H9 (cell line): ENCODE data around the gene RCAN3. TPM values are rescaled to one million over a fixed set of nuclear protein-coding genes. Genes with fewer than 3 reads are reported as not detected.

ENCODE experiments used
- DNase-seq: peaks from one replicate; pipeline ENCODE4 v3.0.0-alpha.2; 2017
- H2AFZ ChIP-seq: one replicate; pipeline ENCODE4 v1.6.1; 2013; ENCODE audit warnings: mild to moderate bottlenecking, low read length, control low read depth, moderate library complexity
- H2AK5ac ChIP-seq: 2 replicates; pipeline ENCODE4 v1.6.1; 2013; ENCODE audit warnings: low read length, control low read depth, mixed read lengths; ENCODE audit not compliant: insufficient read length
- H2BK120ac ChIP-seq: one replicate; pipeline ENCODE4 v1.6.1; 2013; ENCODE audit warnings: low read depth, mild to moderate bottlenecking, low read length, control low read depth, inconsistent platforms; ENCODE audit not compliant: poor library complexity, severe bottlenecking
- H2BK12ac ChIP-seq: 2 replicates; pipeline ENCODE4 v1.6.1; 2013; ENCODE audit warnings: low read length, control low read depth, mixed read lengths, low read depth; ENCODE audit not compliant: insufficient read length
- H2BK15ac ChIP-seq: 2 replicates; pipeline ENCODE4 v1.6.1; 2013; ENCODE audit warnings: low read depth, low read length, control low read depth
- H2BK20ac ChIP-seq: one replicate; pipeline ENCODE4 v1.6.1; 2013; ENCODE audit warnings: low read depth, mild to moderate bottlenecking, low read length, control low read depth, inconsistent platforms; ENCODE audit not compliant: poor library complexity, severe bottlenecking
- H2BK5ac ChIP-seq: 2 replicates; pipeline ENCODE4 v1.6.1; 2013; ENCODE audit warnings: low read length, control low read depth, mixed read lengths; ENCODE audit not compliant: insufficient read length
- H3K14ac ChIP-seq: 2 replicates; pipeline ENCODE4 v1.6.1; 2013; ENCODE audit warnings: low read length, control low read depth; ENCODE audit not compliant: insufficient read depth
- H3K18ac ChIP-seq: 2 replicates; pipeline ENCODE4 v1.6.1; 2013; ENCODE audit warnings: low read depth, mild to moderate bottlenecking, mixed read lengths, low read length, control low read depth; ENCODE audit not compliant: insufficient read length
- H3K23ac ChIP-seq: 2 replicates; pipeline ENCODE4 v1.6.1; 2013; ENCODE audit warnings: low read length, control low read depth, mixed read lengths, low read depth; ENCODE audit not compliant: insufficient read length
- H3K23me2 ChIP-seq: 2 replicates; pipeline ENCODE4 v1.6.1; 2013; ENCODE audit warnings: low read depth, mild to moderate bottlenecking, mixed read lengths, low read length, control low read depth; ENCODE audit not compliant: insufficient read length, poor library complexity, severe bottlenecking
- H3K27ac ChIP-seq: 2 replicates; pipeline ENCODE4 v1.5.1; 2013; ENCODE audit warnings: low read length, control low read depth, mixed read lengths, low read depth; ENCODE audit not compliant: insufficient read length
- H3K27me3 ChIP-seq: 2 replicates; pipeline ENCODE4 v1.6.1; 2013; ENCODE audit warnings: low read length, control low read depth, inconsistent platforms; ENCODE audit not compliant: insufficient read depth
- H3K4ac ChIP-seq: 2 replicates; pipeline ENCODE4 v1.6.1; 2013; ENCODE audit warnings: low read depth, mild to moderate bottlenecking, control low read depth, inconsistent platforms, low read length, moderate library complexity
- H3K4me1 ChIP-seq: 2 replicates; pipeline ENCODE4 v1.6.1; 2013; ENCODE audit warnings: low read length, control low read depth, inconsistent platforms; ENCODE audit not compliant: insufficient read depth
- H3K4me2 ChIP-seq: 2 replicates; pipeline ENCODE4 v1.6.1; 2013; ENCODE audit warnings: low read length, control low read depth, mixed read lengths; ENCODE audit not compliant: insufficient read length, insufficient read depth
- H3K56ac ChIP-seq: 2 replicates; pipeline ENCODE4 v1.6.1; 2013; ENCODE audit warnings: low read depth, mild to moderate bottlenecking, mixed read lengths, low read length, control low read depth; ENCODE audit not compliant: insufficient read length
- H3K79me1 ChIP-seq: 2 replicates; pipeline ENCODE4 v1.6.1; 2013; ENCODE audit warnings: low read depth, mild to moderate bottlenecking, moderate library complexity, low read length, control low read depth, inconsistent platforms; ENCODE audit not compliant: insufficient read depth, poor library complexity, severe bottlenecking
- H3K79me2 ChIP-seq: 2 replicates; pipeline ENCODE4 v1.6.1; 2013; ENCODE audit warnings: low read length, control low read depth, inconsistent platforms; ENCODE audit not compliant: insufficient read depth
- H3K9ac ChIP-seq: 2 replicates; pipeline ENCODE4 v1.6.1; 2013; ENCODE audit warnings: low read length, control low read depth, mixed read lengths; ENCODE audit not compliant: insufficient read length; ENCODE audit errors: extremely low read depth
- H3K9me3 ChIP-seq: one replicate; pipeline ENCODE4 v1.6.1; 2013; ENCODE audit warnings: low read depth, low read length, inconsistent platforms; ENCODE audit not compliant: control insufficient read depth
- H3T11ph ChIP-seq: one replicate; pipeline ENCODE4 v1.6.1; 2013; ENCODE audit warnings: mild to moderate bottlenecking, low read length, control low read depth, inconsistent platforms
- H4K20me1 ChIP-seq: one replicate; pipeline ENCODE4 v1.6.1; 2013; ENCODE audit not compliant: control insufficient read depth, insufficient read length, insufficient read depth
- H4K5ac ChIP-seq: 2 replicates; pipeline ENCODE4 v1.6.1; 2013; ENCODE audit warnings: low read depth, mild to moderate bottlenecking, mixed read lengths, low read length, control low read depth; ENCODE audit not compliant: insufficient read length
- H4K8ac ChIP-seq: replicated peaks from 2 replicates; pipeline ENCODE4 v1.6.1; 2013; ENCODE audit warnings: low read length, control low read depth, mixed read lengths, low read depth; ENCODE audit not compliant: insufficient read length
- H4K91ac ChIP-seq: 2 replicates; pipeline ENCODE4 v1.6.1; 2013; ENCODE audit warnings: low read depth, mild to moderate bottlenecking, moderate library complexity, mixed read lengths, low read length, control low read depth; ENCODE audit not compliant: insufficient read length
- H3K27ac Mint-ChIP-seq, 3 experiments: 2 replicates in 2 of 3; 3 replicates in 1 of 3; pipeline ENCODE4 v1.8.0; 2020 to 2021; ENCODE audit warnings: mixed read lengths in 3 of 3, mild to moderate bottlenecking in 1 of 3, moderate library complexity in 1 of 3
- H3K27me3 Mint-ChIP-seq: 2 replicates; pipeline ENCODE4 v1.8.0; 2021; ENCODE audit warnings: low read depth, mild to moderate bottlenecking, moderate library complexity, mixed read lengths
- H3K36me3 Mint-ChIP-seq, 3 experiments: 2 replicates in 2 of 3; 3 replicates in 1 of 3; pipeline ENCODE4 v1.8.0; 2020 to 2021; ENCODE audit warnings: low read depth in 3 of 3, mixed read lengths in 3 of 3; ENCODE audit not compliant: insufficient read depth in 1 of 3
- H3K4me1 Mint-ChIP-seq, 2 experiments: 2 replicates each; pipeline ENCODE4 v1.8.0; 2020; ENCODE audit warnings: mixed read lengths in 2 of 2
- H3K4me3 Mint-ChIP-seq, 2 experiments: 2 replicates in 1 of 2; 3 replicates in 1 of 2; pipeline ENCODE4 v1.8.0; 2020 to 2021; ENCODE audit warnings: mild to moderate bottlenecking in 2 of 2, mixed read lengths in 2 of 2, moderate library complexity in 1 of 2
- H3K9me3 Mint-ChIP-seq, 2 experiments: 2 replicates in 1 of 2; 3 replicates in 1 of 2; pipeline ENCODE4 v1.8.0; 2020; ENCODE audit warnings: mild to moderate bottlenecking in 2 of 2, mixed read lengths in 2 of 2, moderate library complexity in 1 of 2
- CTCF ChIP-seq: fragments of 200-600 bp; sonication (generic); conservative IDR thresholded peaks from 3 replicates; pipeline ENCODE4 v1.8.0; 2021; ENCODE audit warnings: antibody characterized with exemption, mild to moderate bottlenecking
- WGBS: extraction: QIAGEN DNeasy Blood & Tissue Kit; methylation state at CpG from one replicate; pipeline ENCODE4 v1.1.7; 2013; ENCODE audit warnings: missing lambda C conversion rate, low lambda C conversion rate, mixed read lengths; ENCODE audit not compliant: insufficient read length; ENCODE audit errors: extremely low coverage; 5-methylcytosine and 5-hydroxymethylcytosine counted together
- total RNA-seq: library from RNA; stranded (reverse); gene quantifications from 2 replicates; pipeline ENCODE4 v1.2.1, GENCODE V29; 2021

The RCAN3 gene
- total RNA-seq, 1 experiment from 2014 or later: 13.0 TPM

GRCh38 chr1:24513706-24514105, 11.1 kb downstream of the RCAN3 start:
- TF ChIP-seq CTCF: no peak
- H2BK5ac ChIP-seq: no peak overlapping the region
- H2AFZ ChIP-seq: no peak overlapping the region
- H3K4me2 ChIP-seq: no peak overlapping the region
- no peaks in the 10 kb centered on the region for H3K9me3 Mint-ChIP-seq
- H4K91ac ChIP-seq: no peak overlapping the region
- no peak overlapping the region for H3K27ac ChIP-seq
- H3K9me3 ChIP-seq: no peaks in the 10 kb centered on the region
- H3T11ph ChIP-seq: no peak overlapping the region
- H2AK5ac ChIP-seq: no peak overlapping the region
- H4K8ac ChIP-seq: no peak overlapping the region
- peaks cover 12 to 23% of the 10 kb centered on the region in 2 experiments for H3K4me1 Mint-ChIP-seq
- no peak overlapping the region for H3K27ac Mint-ChIP-seq
- H4K20me1 ChIP-seq: no peaks in the 10 kb centered on the region
- H2BK15ac ChIP-seq: no peak overlapping the region
- no peak overlapping the region for H3K9ac ChIP-seq
- no CpG with 5 or more reads among the region's 2 CpGs for WGBS
- no peaks in the 10 kb centered on the region for H3K79me2 ChIP-seq
- no peaks in the 10 kb centered on the region for H3K27me3 ChIP-seq
- H3K4me1 ChIP-seq: no peaks in the 10 kb centered on the region; the same call in 1 of the 2 replicates
- no peaks in the 10 kb centered on the region for H3K79me1 ChIP-seq
- H3K56ac ChIP-seq: no peak overlapping the region
- H2BK120ac ChIP-seq: no peak overlapping the region
- H3K4ac ChIP-seq: no peak overlapping the region
- H4K5ac ChIP-seq: no peak overlapping the region
- H3K23me2 ChIP-seq: no peaks in the 10 kb centered on the region
- no peak overlapping the region for H3K23ac ChIP-seq
- H3K18ac ChIP-seq: no peak overlapping the region
- no peak overlapping the region for H3K4me3 Mint-ChIP-seq
- H3K14ac ChIP-seq: no peak overlapping the region
- no peak for DNase-seq
- H2BK12ac ChIP-seq: no peak overlapping the region
- peaks cover 0 to 8% (median 4%) of the 10 kb centered on the region in 3 experiments; a peak in 2 of 7 replicates for H3K36me3 Mint-ChIP-seq
- no peaks in the 10 kb centered on the region for H3K27me3 Mint-ChIP-seq
- H2BK20ac ChIP-seq: no peak overlapping the region
